Measurements from ENCODE around the gene NUMBL.
"Not testable (repeated sequence)": the region's sequence is repeated elsewhere in the genome, so short reads cannot be mapped to it uniquely, and the experiment has no call there.

Gene NUMBL

DNA sequence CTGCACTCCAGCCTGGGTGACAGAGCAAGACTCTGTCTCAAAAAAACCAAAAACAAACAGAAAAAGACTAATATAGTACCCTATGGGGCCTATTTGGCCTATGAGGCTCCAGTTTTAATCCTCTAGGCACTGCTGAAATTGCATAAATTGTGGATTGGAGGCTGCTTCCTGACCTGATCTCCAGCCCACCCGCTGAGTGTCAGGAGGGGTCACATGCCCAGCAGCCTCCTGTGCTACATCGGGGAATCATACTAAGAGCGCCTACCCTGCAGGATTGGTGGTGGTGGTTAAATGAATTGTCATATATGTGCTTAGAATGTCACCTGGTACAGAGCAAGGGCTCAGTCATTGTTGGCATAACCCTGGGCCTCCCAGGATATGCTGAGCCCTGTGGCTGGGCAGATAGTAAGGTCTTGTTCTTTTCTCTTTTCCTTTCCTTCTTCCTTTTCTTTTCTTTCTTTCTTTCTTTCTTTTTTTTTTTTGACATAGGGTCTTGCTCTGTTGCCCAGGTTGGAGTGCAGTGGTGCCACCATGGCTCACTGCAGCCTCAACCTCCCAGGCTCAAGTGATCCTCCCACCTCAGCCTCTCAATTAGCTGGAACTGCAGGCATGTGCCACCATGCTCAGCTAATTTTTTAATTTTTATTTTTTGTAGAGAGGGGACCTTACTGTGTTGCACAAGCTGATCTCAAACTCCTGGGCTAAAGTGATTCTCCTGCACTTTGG, 58.0 kb downstream of the NUMBL start:
- H3K4me3 ChIP-seq (ENCODE audit: low read depth, low read length), result no peak overlapping the region
- TF ChIP-seq, protein P1, sequence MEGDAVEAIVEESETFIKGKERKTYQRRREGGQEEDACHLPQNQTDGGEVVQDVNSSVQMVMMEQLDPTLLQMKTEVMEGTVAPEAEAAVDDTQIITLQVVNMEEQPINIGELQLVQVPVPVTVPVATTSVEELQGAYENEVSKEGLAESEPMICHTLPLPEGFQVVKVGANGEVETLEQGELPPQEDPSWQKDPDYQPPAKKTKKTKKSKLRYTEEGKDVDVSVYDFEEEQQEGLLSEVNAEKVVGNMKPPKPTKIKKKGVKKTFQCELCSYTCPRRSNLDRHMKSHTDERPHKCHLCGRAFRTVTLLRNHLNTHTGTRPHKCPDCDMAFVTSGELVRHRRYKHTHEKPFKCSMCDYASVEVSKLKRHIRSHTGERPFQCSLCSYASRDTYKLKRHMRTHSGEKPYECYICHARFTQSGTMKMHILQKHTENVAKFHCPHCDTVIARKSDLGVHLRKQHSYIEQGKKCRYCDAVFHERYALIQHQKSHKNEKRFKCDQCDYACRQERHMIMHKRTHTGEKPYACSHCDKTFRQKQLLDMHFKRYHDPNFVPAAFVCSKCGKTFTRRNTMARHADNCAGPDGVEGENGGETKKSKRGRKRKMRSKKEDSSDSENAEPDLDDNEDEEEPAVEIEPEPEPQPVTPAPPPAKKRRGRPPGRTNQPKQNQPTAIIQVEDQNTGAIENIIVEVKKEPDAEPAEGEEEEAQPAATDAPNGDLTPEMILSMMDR (IDR thresholded peaks at IDR 0.05; ENCODE audit: low read depth, low read length), result no peak

DNA sequence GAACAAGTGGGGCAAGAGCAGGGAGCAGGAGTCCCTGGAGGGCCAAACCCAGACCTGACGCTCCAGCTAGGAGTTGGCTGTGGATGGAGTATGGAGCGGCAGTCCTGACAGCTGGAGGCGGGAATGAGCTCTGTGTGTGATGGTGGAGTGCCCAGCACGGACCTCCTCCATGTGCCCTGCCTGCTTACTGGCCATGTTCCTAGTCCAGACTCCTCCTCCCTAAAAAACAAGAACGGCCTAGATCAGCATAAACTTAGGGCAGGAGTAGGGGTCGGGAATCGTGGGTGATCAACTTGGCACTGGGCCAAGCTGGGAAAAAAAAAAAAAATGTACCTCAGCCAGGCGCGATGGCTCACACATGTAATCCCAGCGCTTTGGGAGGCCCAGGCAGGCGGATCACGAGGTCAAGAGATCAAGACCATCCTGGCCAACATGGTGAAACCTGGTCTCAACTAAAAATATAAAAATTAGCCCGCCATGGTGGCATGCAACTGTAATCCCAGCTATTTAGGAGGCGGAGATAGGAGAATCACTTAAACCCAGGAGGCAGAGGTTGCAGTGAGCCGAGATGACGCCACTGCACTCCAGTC, 59.8 kb downstream of the NUMBL start:
- TF ChIP-seq, protein P1 (IDR thresholded peaks at IDR 0.05; ENCODE audit: low read depth, low read length), result no peak
- H3K4me3 ChIP-seq (ENCODE audit: low read depth, low read length), result no peak overlapping the region

DNA sequence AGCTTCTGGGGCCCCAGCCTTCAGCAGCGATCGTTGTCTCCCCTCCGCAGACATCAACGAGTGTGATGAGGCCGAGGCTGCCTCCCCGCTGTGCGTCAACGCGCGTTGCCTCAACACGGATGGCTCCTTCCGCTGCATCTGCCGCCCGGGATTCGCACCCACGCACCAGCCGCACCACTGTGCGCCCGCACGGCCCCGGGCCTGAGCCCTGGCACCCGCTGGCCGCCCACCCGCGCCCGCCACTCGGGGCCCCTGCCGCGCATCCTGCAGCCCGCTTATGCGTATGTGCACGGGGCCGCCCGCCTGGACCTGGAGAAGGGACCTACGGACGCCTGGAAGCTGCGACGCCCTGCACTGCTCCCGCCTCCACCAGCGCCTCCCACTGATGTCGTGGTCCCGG, 61.1 kb downstream of the NUMBL start:
- TF ChIP-seq, protein P1 (IDR thresholded peaks at IDR 0.05; ENCODE audit: low read depth, low read length), result no peak
- H3K4me3 ChIP-seq (ENCODE audit: low read depth, low read length), result no peak overlapping the region

DNA sequence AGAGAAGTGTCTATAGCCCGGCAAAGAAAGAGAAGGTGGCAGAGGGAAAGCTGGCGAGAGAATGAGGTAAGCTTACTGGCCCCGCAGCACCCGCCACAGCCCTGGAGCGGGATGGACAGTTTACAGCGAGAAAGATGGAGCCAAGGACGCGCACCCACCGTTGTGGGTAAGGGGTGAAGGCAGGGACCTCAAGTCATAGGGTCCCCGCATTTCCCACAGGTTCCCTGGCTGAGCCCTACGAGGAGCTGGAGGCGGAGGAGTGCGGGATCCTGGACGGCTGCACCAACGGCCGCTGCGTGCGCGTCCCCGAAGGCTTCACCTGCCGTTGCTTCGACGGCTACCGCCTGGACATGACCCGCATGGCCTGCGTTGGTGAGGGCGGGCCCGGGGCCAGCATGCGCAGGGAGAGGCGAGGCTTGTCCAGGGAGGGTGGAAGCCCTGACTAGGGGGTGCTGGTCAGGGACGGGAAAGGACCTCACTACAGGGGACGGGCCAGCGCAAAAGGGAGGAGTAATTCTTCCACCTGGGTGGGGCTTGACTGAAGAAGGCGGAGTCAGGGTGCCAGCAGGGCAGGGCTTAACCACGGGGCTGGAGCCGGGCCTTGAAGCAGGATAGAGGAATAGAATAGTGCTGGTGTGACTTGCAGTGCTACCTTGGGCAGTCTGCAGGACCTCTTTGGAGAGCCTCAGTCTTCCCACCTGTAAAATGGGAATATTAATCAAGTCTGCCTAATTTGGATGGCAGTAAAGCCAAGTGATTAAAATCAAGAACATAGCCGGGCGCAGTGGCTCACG, 62.8 kb downstream of the NUMBL start:
- no peak overlapping the region for H3K4me3 ChIP-seq (ENCODE audit: low read depth, low read length)
- TF ChIP-seq, protein P1 (IDR thresholded peaks at IDR 0.05; ENCODE audit: low read depth, low read length), result no peak

DNA sequence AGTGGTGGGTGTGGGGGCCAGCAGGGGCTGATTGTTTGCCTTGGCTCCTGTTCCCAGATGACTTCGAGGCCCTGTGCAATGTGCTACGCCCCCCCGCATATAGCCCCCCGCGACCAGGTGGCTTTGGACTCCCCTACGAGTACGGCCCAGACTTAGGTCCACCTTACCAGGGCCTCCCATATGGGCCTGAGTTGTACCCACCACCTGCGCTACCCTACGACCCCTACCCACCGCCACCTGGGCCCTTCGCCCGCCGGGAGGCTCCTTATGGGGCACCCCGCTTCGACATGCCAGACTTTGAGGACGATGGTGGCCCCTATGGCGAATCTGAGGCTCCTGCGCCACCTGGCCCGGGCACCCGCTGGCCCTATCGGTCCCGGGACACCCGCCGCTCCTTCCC, 63.5 kb downstream of the NUMBL start:
- H3K4me3 ChIP-seq (ENCODE audit: low read depth, low read length), result no peak overlapping the region
- TF ChIP-seq, protein P1 (IDR thresholded peaks at IDR 0.05; ENCODE audit: low read depth, low read length), result no peak

DNA sequence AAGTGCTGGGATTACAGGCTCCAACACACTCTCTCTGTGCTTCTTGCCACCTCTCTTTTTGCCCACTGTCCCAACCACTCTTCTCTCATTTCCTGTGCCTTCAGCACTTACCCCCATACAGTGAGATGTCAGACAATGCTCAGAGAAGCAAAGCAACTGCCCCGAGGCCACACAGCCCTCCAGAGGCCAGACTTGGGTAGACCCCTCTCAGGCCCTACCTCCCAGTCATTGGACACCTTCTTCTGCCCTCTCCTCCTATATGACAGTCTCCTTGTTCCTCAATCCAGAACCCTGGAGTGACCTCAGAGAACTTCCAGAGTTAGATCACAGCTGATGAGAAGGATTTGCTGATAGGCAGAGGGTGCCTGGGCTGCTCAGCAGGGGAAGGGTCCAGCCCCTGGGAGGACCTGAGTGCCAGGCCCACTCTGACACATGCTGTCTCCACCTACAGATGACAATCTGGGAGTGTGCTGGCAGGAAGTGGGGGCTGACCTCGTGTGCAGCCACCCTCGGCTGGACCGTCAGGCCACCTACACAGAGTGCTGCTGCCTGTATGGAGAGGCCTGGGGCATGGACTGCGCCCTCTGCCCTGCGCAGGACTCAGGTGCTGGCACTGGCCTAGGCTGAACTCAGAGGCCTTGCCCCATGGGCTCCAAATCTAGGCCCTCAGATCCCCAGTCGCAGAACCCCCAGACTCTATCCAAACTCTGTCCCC, 64.9 kb downstream of the NUMBL start:
- TF ChIP-seq, protein P1 (IDR thresholded peaks at IDR 0.05; ENCODE audit: low read depth, low read length), result no peak
- no peak overlapping the region for H3K4me3 ChIP-seq (ENCODE audit: low read depth, low read length)

DNA sequence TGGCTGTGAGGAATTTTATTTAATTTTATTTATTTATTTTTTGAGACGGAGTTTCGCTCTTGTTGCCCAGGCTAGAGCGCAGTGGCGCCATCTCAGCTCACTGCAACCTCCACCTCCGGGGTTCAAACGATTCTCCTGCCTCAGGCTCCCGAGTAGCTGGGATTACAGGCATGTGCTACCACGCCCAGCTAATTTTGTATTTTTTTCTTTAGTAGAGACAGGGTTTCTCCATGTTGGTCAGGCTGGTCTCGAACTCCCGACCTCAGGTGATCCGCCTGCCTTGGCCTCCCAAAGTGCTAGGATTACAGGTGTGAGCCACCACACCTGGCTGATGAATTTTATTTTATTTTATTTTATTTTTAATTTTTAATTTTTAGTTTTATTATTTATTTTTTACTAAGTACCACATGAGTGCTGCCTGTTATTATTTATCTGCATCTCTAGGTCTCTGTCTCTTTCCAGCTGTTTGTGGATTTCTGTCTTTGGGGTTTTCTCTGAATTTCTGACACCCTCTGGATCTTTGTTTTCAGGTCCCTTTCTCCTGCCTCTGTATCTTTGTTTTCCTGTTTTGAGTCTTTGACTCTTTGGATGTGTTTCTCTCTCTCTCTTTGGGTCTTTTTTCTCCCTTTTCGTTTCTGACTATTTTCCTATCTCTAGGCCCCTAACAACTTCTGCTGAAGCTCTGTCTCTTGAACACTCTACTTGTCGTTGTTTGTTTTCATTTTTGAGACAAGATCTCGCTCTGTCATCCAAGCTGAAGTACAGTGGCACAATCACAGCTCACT, 65.9 kb downstream of the NUMBL start:
- not testable (repeated sequence) for H3K4me3 ChIP-seq (ENCODE audit: low read depth, low read length)
